Dermis lymphatic vessel endothelial cell (primary cell): Measurements from ENCODE around the gene KIF19. TPM values are rescaled to one million over a fixed set of nuclear protein-coding genes. Genes with fewer than 3 reads are reported as not detected.

Source experiments
- total RNA-seq: library from RNA; depleted of rRNA; stranded (reverse); fragments of >200 nt; gene quantifications from 2 replicates; pipeline ENCODE4 v1.2.1, GENCODE V29; 2014

Gene KIF19, protein sequence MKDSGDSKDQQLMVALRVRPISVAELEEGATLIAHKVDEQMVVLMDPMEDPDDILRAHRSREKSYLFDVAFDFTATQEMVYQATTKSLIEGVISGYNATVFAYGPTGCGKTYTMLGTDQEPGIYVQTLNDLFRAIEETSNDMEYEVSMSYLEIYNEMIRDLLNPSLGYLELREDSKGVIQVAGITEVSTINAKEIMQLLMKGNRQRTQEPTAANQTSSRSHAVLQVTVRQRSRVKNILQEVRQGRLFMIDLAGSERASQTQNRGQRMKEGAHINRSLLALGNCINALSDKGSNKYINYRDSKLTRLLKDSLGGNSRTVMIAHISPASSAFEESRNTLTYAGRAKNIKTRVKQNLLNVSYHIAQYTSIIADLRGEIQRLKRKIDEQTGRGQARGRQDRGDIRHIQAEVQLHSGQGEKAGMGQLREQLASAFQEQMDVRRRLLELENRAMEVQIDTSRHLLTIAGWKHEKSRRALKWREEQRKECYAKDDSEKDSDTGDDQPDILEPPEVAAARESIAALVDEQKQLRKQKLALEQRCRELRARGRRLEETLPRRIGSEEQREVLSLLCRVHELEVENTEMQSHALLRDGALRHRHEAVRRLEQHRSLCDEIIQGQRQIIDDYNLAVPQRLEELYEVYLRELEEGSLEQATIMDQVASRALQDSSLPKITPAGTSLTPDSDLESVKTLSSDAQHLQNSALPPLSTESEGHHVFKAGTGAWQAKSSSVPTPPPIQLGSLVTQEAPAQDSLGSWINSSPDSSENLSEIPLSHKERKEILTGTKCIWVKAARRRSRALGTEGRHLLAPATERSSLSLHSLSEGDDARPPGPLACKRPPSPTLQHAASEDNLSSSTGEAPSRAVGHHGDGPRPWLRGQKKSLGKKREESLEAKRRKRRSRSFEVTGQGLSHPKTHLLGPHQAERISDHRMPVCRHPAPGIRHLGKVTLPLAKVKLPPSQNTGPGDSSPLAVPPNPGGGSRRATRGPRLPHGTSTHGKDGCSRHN
- total RNA-seq, result 0.09 and 0.11 TPM in 2 replicates

DNA sequence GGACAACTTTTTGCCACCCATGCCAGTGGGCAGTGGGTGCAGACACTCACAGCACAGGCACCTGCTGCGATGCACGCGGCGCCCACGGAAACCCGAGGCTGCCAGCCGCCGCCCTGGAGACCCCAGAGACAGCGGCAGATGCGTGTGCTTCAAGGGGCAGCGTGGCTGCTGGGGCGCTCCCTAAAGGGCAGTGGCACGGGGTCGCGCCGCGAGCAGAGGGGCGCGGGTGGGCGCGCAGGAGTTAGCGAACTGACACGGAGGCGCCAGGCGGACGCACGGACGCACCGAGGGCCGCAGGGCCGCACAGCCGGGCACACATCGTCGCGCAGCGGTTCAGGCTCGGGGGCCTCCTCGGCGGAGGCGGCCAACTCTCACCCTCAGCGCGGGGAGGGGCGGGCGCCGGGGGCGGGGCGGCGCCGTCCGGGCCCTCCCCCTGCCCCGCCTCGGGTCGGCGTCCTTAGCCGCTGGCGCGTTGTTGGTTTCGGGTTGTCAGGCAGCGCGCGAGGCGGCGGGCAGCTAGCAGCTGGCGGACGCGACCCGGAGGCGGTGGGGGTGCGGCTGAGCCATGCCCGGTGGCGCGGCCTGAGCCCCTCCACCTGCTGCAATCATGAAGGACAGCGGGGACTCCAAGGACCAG lies at the start of gene KIF19:
KIF19 (plus strand) TSS at position 484 of the 637 bp plus-strand sequence; CDS start at position 608, 124 bp downstream.

DNA sequence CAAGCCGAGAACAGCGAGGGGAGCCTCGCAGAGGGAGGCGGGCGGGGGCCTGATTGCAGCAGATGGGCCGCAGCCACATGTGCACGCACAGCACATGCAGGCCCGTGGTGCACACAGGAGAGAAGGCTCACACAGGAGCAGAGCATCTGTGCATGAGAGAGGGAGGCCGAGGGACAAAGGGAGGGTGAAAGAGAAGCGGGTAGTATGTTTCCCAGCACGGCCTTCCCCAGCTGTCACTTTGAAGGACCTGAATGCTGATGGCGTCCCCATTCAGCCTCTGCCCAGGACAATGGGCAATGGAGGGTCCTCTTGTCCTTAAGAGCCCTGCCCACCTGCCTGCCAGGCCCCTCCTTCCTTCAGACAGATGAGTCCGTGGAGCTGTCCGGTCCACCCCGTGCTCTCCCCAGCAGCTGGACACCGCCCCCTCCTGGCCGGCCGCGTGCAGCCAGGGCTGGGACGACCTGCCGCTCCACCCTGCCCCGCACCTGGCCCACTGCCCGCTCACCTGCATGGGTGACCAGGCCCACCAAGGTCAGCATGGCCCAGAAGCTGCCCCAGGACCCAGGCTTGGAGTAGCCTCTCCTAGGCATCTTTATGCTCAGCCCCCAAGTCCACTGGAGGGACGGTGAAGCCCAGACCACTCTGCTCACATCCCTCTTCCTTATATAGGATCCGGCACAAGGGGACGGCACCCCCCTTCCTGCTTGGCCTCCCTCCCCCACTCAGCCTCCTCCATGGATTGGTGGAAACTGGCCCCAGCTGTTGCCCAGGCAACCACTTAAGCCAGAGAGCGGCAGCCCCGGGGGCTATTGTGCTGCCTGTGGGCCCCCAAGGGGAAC lies 35.4 kb downstream of the KIF19 start, which contains the start of gene BTBD17:
BTBD17 (minus strand) TSS at position 639 of the 839 bp plus-strand sequence; CDS start at position 590, 49 bp downstream.

DNA sequence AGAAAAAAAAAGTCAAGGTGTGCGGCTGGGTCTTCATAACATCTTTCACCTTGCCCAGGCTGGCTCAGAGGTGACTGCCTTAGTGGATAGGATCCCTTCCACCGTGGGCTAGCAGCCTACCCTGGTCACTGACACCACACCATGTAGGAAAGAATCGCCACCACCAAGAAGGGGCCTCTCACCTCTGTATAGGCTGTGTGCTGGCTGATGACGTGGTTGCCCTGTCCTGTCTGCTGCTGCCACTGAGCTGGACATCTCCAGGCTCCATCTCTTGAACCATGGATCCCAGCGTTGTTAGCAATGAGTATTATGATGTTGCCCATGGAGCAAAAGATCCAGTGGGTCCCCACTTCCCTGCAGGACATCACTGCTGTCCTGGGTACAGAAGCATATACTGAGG lies 41.2 kb downstream of the KIF19 start, which contains the start of gene GPR142:
GPR142 (plus strand) TSS at position 301 of the 400 bp plus-strand sequence. CDS start 2,035 bp downstream, outside the sequence.

Other genes starting within 250 kb of the KIF19 start
- 3,320 and 3,386 TPM in 2 replicates for gene RPL38, start 122.5 kb upstream of the KIF19 start, total RNA-seq
- gene TTYH2, start 112.7 kb upstream of the KIF19 start, total RNA-seq, result 0.60 and 0.65 TPM in 2 replicates
- gene DNAI2, start 52.0 kb upstream of the KIF19 start, total RNA-seq, result not detected in 2 replicates
- gene BTBD17, start 35.6 kb downstream of the KIF19 start, total RNA-seq, result not detected in 2 replicates
- not detected in 2 replicates for gene GPR142, start 41.3 kb downstream of the KIF19 start, total RNA-seq
- gene GPRC5C, start 105.9 kb downstream of the KIF19 start, total RNA-seq, result 3.9 and 14.3 TPM in 2 replicates
- not detected in 2 replicates for gene CD300A, start 140.4 kb downstream of the KIF19 start, total RNA-seq
- not detected in 2 replicates for gene CD300LB, start 205.2 kb downstream of the KIF19 start, total RNA-seq
- not detected in 2 replicates for gene CD300C, start 219.9 kb downstream of the KIF19 start, total RNA-seq
- not detected in 2 replicates for gene CD300H, start 241.3 kb downstream of the KIF19 start, total RNA-seq